ENCODE data around the gene KLF17. TPM values are rescaled to one million over a fixed set of nuclear protein-coding genes. Genes with fewer than 3 reads are reported as not detected.

Gene KLF17
- total and polyA plus RNA-seq, 2 of the 8 experiments (the other 6 are each of a cell fraction or from before 2014, with no cell fraction given): not detected

DNA sequence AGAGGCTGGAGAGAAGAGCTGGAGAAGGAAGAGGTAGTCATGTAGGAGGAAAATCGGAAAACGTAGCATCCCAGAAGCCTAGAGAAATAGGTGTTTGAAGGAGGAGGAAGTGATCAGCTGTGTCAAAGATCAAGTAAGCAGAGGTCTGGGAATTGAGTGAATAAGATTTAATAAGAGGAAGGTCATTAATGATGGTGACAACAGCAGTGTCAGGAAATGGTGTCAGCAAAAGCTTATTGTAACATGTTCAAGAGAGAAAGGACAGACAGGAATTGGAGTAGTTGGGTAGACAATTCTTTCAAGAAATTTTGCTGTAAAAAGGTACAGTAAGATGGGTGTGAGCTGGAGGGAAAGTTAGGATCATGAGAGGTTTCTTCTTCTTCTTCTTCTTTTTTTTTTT, 45.8 kb upstream of the KLF17 start:
- H2BK15ac ChIP-seq (ENCODE audit: low read length): no peak overlapping the region
- H3K9me3 ChIP-seq (ENCODE audit: insufficient read depth in 2 of 2, low read depth in 1 of 2, low read length in 1 of 2): no peaks in the 10 kb centered on the region
- H3K18ac ChIP-seq (ENCODE audit: extremely low read depth, low read length): no peak overlapping the region
- no peak overlapping the region for H3K23ac ChIP-seq (ENCODE audit: insufficient read length)
- no peak overlapping the region for H2BK20ac ChIP-seq (ENCODE audit: low read length)
- no peak overlapping the region for H2BK5ac ChIP-seq (ENCODE audit: low read depth, low read length)
- H2AK5ac ChIP-seq (ENCODE audit: low read depth, low read length): no peak overlapping the region
- no peak overlapping the region for H3K4ac ChIP-seq (replicated peaks; ENCODE audit: insufficient read length, low read depth, low read length)
- no peaks in the 10 kb centered on the region for H3K79me2 ChIP-seq (ENCODE audit: control insufficient read depth in 1 of 2, insufficient read depth in 2 of 2, low read length in 2 of 2)
- H4K8ac ChIP-seq (ENCODE audit: extremely low read depth, insufficient read depth, low read length): no peak overlapping the region
- no peaks in the 10 kb centered on the region for H3K79me1 ChIP-seq (ENCODE audit: low read depth, low read length)
- H3K14ac ChIP-seq (ENCODE audit: insufficient read length): no peak overlapping the region
- no peak overlapping the region for H3K4me2 ChIP-seq (ENCODE audit: insufficient read depth in 1 of 2, low read depth in 2 of 2, low read length in 2 of 2)
- no peaks in the 10 kb centered on the region for H4K20me1 ChIP-seq (replicated peaks in 1 of 2; ENCODE audit: control insufficient read depth in 1 of 2, insufficient read depth in 2 of 2, low read length in 2 of 2)
- no peak for FAIRE-seq
- H3K27ac ChIP-seq (ENCODE audit: low read depth, low read length): no peak overlapping the region
- peaks cover 3 to 7% (median 4%) of the 10 kb centered on the region in 4 experiments; a peak in 5 of 7 replicates for H3K4me1 ChIP-seq (replicated peaks in 1 of 4; ENCODE audit: control insufficient read depth in 3 of 4, insufficient read depth in 4 of 4, low read length in 3 of 4)
- ChIA-PET POLR2A (ENCODE audit: partially characterized antibody) (no interaction called here), CTCF (ENCODE audit: partially characterized antibody) (interaction anchor here (0.7 to 3.0 kb wide), 3 partner anchors 25 to 279 kb away, joined by 3 to 9 read pairs (median 3); no protein-coding TSS in a partner anchor)
- H3K23me2 ChIP-seq (ENCODE audit: low read depth, low read length): no peaks in the 10 kb centered on the region; the same call in 1 of the 2 replicates
- H3K36me3 ChIP-seq (ENCODE audit: control insufficient read depth in 2 of 4, insufficient read depth in 4 of 4, low read length in 3 of 4): no peaks in the 10 kb centered on the region
- H3K56ac ChIP-seq (replicated peaks; ENCODE audit: insufficient read length, low read depth, low read length): no peak overlapping the region
- H3K27me3 ChIP-seq (replicated peaks in 1 of 4; ENCODE audit: control insufficient read depth in 3 of 4, extremely low read depth in 1 of 4, insufficient read depth in 3 of 4, low read length in 3 of 4): peaks cover 0 to 4% (median 1%) of the 10 kb centered on the region in 4 experiments; a peak in 1 of 7 replicates
- H3K9ac ChIP-seq (replicated peaks in 1 of 4; ENCODE audit: extremely low read depth in 1 of 4, low read depth in 3 of 4, low read length in 3 of 4): no peak overlapping the region
- 89% methylated on average over 2 of the region's 2 CpGs; no CpG with 5 or more reads in 1 of the 2 experiments for WGBS, 2 experiments (ENCODE audit: extremely low coverage in 1 of 2, insufficient coverage in 1 of 2, insufficient read length in 1 of 2, insufficient replicate concordance in 2 of 2, low coverage in 1 of 2, low lambda C conversion rate in 2 of 2, missing lambda C conversion rate in 1 of 2)
- no peak overlapping the region for H4K5ac ChIP-seq (ENCODE audit: insufficient read length, low read depth, low read length)
- no peak overlapping the region for H4K91ac ChIP-seq (replicated peaks; ENCODE audit: insufficient read length, low read length)
- DNase-seq (ENCODE audit: low read depth in 1 of 2, low spot score in 2 of 2): no peak
- H2BK120ac ChIP-seq (replicated peaks; ENCODE audit: low read depth, low read length): no peak overlapping the region
- no peak overlapping the region for H2BK12ac ChIP-seq (ENCODE audit: low read depth, low read length)
- no peak overlapping the region for H2AFZ ChIP-seq (ENCODE audit: low read length)
- no peak overlapping the region for H3K4me3 ChIP-seq (ENCODE audit: extremely low read depth in 1 of 4, insufficient read depth in 2 of 4, low read depth in 3 of 4, low read length in 4 of 4)
- TF ChIP-seq FOSL1 (IDR thresholded peaks at IDR 0.05; ENCODE audit: insufficient read depth, low read depth, low read length) (no peak), POLR2A (IDR thresholded peaks at IDR 0.05; ENCODE audit: control extremely low read depth in 1 of 2, low read depth in 2 of 2, low read length in 2 of 2) (no peak), RBBP5 (IDR thresholded peaks at IDR 0.05; ENCODE audit: borderline replicate concordance, low read depth, low read length) (no peak), TCF12 (IDR thresholded peaks at IDR 0.05; ENCODE audit: low read depth, low read length) (no peak), SIX5 (IDR thresholded peaks at IDR 0.05; ENCODE audit: low read depth, low read length) (no peak), GTF2F1 (IDR thresholded peaks at IDR 0.05; ENCODE audit: borderline replicate concordance, low read depth, low read length) (no peak), KDM1A (IDR thresholded peaks at IDR 0.05; ENCODE audit: borderline replicate concordance, low read length) (no peak), EP300 (IDR thresholded peaks at IDR 0.05; ENCODE audit: borderline replicate concordance in 1 of 2, low read depth in 2 of 2, low read length in 2 of 2) (no peak), BCL11A (IDR thresholded peaks at IDR 0.05; ENCODE audit: low read depth in 2 of 2, low read length in 2 of 2) (no peak), NANOG (IDR thresholded peaks at IDR 0.05; ENCODE audit: insufficient read depth, low read depth, low read length, poor library complexity, severe bottlenecking) (no peak)
- TF ChIP-seq, protein P1, sequence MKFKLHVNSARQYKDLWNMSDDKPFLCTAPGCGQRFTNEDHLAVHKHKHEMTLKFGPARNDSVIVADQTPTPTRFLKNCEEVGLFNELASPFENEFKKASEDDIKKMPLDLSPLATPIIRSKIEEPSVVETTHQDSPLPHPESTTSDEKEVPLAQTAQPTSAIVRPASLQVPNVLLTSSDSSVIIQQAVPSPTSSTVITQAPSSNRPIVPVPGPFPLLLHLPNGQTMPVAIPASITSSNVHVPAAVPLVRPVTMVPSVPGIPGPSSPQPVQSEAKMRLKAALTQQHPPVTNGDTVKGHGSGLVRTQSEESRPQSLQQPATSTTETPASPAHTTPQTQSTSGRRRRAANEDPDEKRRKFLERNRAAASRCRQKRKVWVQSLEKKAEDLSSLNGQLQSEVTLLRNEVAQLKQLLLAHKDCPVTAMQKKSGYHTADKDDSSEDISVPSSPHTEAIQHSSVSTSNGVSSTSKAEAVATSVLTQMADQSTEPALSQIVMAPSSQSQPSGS (IDR thresholded peaks at IDR 0.05; ENCODE audit: low read length): no peak

Measured in H1 (cell line).